Activated T-cell treated with anti-CD3 and anti-CD28 coated beads, Interleukin-2, amount 50 U/mL, for 72 hours (primary cell): ENCODE results near the gene UBE2O. TPM values are rescaled to one million over a fixed set of nuclear protein-coding genes. Genes with fewer than 3 reads are reported as not detected.
"Not testable (repeated sequence)": the region's sequence is repeated elsewhere in the genome, so short reads cannot be mapped to it uniquely, and the experiment has no call there.

Source experiments
- ATAC-seq, 2 donors: fragments of 150-1000 bp; cut with Tn5 transposase; replicated peaks in 1 of 2; 2 replicates each; pipeline ENCODE4 v1.10.0; 2021; ENCODE audit warnings: moderate library complexity in 2 of 2, mild to moderate bottlenecking in 1 of 2
- DNase-seq, 2 donors: peaks; one replicate each; pipeline ENCODE4 v3.0.0; 2021 to 2022; ENCODE audit warnings: mixed read lengths in 1 of 2
- H3K27ac Mint-ChIP-seq: one replicate; pipeline ENCODE4 v1.8.0; 2022; ENCODE audit warnings: mild to moderate bottlenecking, moderate library complexity, mixed read lengths
- H3K27me3 Mint-ChIP-seq: one replicate; pipeline ENCODE4 v1.8.0; 2022; ENCODE audit warnings: low read depth, mixed read lengths
- H3K36me3 Mint-ChIP-seq, 2 donors: one replicate each; pipeline ENCODE4 v1.8.0; 2022; ENCODE audit warnings: mixed read lengths in 2 of 2, mild to moderate bottlenecking in 1 of 2; ENCODE audit not compliant: insufficient read depth in 2 of 2
- H3K4me1 Mint-ChIP-seq: one replicate; pipeline ENCODE4 v1.8.0; 2022; ENCODE audit warnings: low read depth, mixed read lengths
- H3K4me3 Mint-ChIP-seq, 2 donors: one replicate each; pipeline ENCODE4 v1.8.0; 2022; ENCODE audit warnings: mild to moderate bottlenecking in 2 of 2, mixed read lengths in 2 of 2, moderate library complexity in 2 of 2
- H3K9me3 Mint-ChIP-seq, 2 donors: one replicate each; pipeline ENCODE4 v1.8.0; 2022; ENCODE audit warnings: mixed read lengths in 2 of 2
- total RNA-seq, 2 donors: library from RNA; stranded (reverse); gene quantifications; one replicate each; pipeline ENCODE4 v1.2.3, GENCODE V29; 2022

Gene UBE2O
- total RNA-seq, 2 donors from 2014 or later = 21.5 to 22.8 TPM

- not testable (repeated sequence) for DNase-seq, H3K4me1 Mint-ChIP-seq, ATAC-seq, H3K4me3 Mint-ChIP-seq, H3K9me3 Mint-ChIP-seq, H3K27me3 Mint-ChIP-seq, H3K27ac Mint-ChIP-seq
- peaks cover 3 to 15% of the 10 kb centered on the region in 2 donors for H3K36me3 Mint-ChIP-seq
Observed at GRCh38 chr17:76346936-76347335, 106.0 kb downstream of the UBE2O start.

DNA sequence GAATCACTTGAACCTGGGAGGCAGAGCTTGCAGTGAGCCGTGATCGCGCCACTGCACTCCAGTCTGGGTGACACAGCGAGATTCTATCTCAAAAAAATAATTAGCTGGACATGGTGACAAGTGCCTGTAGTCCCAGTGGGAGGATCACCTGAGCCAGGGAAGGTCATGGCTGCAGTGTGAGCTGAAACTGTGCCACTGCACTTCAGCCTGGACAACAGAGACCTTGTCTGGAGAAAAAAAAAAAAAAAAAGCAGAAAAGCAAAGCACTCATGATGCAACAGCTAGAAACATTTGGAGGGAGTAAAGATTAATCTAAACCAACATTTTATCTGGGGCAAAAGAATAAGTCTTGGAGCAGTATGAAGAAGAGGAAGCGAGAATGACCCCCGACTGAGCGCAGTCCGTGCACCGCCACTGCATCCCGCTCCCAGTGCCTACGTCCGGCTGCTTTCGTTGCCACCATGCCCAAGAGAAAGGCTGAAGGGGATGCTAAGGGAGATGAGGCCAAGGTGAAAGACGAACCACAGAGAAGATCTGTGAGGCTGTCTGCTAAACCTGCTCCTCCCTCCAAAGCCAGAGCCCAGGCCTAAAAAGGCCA lies 107.5 kb downstream of the UBE2O start:
- H3K4me1 Mint-ChIP-seq = no peaks in the 10 kb centered on the region
- peak overlapping the region; percentile 67 for H3K27ac Mint-ChIP-seq
- DNase-seq (no peak), ATAC-seq (no peak)
- no peaks in the 10 kb centered on the region for H3K27me3 Mint-ChIP-seq
- no peak overlapping the region for H3K4me3 Mint-ChIP-seq
- peaks cover 3 to 15% of the 10 kb centered on the region in 2 donors for H3K36me3 Mint-ChIP-seq
- H3K9me3 Mint-ChIP-seq = no peaks in the 10 kb centered on the region

- no peaks in the 10 kb centered on the region for H3K4me1 Mint-ChIP-seq
- no peak overlapping the region for H3K4me3 Mint-ChIP-seq
- DNase-seq (no peak), ATAC-seq (no peak)
- no peak overlapping the region for H3K27ac Mint-ChIP-seq
- H3K27me3 Mint-ChIP-seq = no peaks in the 10 kb centered on the region
- H3K9me3 Mint-ChIP-seq = no peaks in the 10 kb centered on the region
- H3K36me3 Mint-ChIP-seq = peaks cover 3 to 15% of the 10 kb centered on the region in 2 donors
Observed at GRCh38 chr17:76343106-76343505, 109.8 kb downstream of the UBE2O start.

DNA sequence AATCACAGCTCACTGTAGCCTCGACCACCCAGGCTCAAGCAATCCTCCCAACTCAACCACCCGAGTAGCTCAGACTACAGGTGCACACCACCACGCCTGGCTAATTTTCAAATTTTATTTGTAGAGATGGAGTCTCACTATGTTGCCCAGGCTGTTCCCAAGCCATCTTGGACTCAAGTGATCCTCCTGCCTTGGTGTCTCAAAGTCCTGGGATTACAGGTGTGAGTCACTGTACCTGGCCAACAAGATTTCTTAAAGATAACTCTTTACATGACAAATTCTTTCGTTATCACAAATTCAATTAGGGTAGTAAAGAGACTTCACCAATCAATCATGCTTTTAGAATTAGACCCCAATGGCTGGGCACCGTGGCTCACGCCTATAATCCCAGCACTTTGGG lies 111.7 kb downstream of the UBE2O start:
- H3K4me3 Mint-ChIP-seq = no peak overlapping the region
- H3K4me1 Mint-ChIP-seq = peaks cover 4% of the 10 kb centered on the region
- no peak overlapping the region for H3K27ac Mint-ChIP-seq
- H3K36me3 Mint-ChIP-seq = peaks cover 0 to 5% of the 10 kb centered on the region in 2 donors
- ATAC-seq (no peak), DNase-seq (no peak)
- H3K9me3 Mint-ChIP-seq = no peaks in the 10 kb centered on the region
- H3K27me3 Mint-ChIP-seq = no peaks in the 10 kb centered on the region

Other genes starting within 250 kb of the UBE2O start
- gene RNF157, start 212.7 kb downstream of the UBE2O start, total RNA-seq = 100 to 1,000 TPM in 1 of 2 donors, 10 to 100 TPM in 1; 91.9 to 100 TPM
- 100 to 1,000 TPM; 629 to 707 TPM for gene UBALD2, start 187.8 kb downstream of the UBE2O start, total RNA-seq
- gene QRICH2, start 144.9 kb downstream of the UBE2O start, total RNA-seq = 1 to 10 TPM; 3.1 to 4.5 TPM
- 10 to 100 TPM; 46.4 to 52.6 TPM for gene PRPSAP1, start 99.2 kb downstream of the UBE2O start, total RNA-seq
- 10 to 100 TPM; 11.6 to 13.9 TPM for gene SPHK1, start 68.5 kb downstream of the UBE2O start, total RNA-seq
- not detected for gene AANAT, start 14.5 kb upstream of the UBE2O start, total RNA-seq
- 10 to 100 TPM; 38.7 to 39.0 TPM for gene RHBDF2, start 48.3 kb upstream of the UBE2O start, total RNA-seq
- under 1 TPM in 1 of 2 donors, not detected in 1; 0.44 TPM for gene CYGB, start 84.6 kb upstream of the UBE2O start, total RNA-seq
- 1 to 10 TPM; 1.1 to 1.5 TPM for gene PRCD, start 86.9 kb upstream of the UBE2O start, total RNA-seq
- 1 to 10 TPM; 1.0 to 1.2 TPM for gene ST6GALNAC2, start 132.7 kb upstream of the UBE2O start, total RNA-seq
- gene ST6GALNAC1, start 190.6 kb upstream of the UBE2O start, total RNA-seq = 1 to 10 TPM in 1 of 2 donors, under 1 TPM in 1; 0.44 to 1.8 TPM